Mucosa of descending colon (tissue), 3 donors: Measurements from ENCODE around the gene SEPTIN12. TPM values are rescaled to one million over a fixed set of nuclear protein-coding genes. Genes with fewer than 3 reads are reported as not detected.

Experiments
- ATAC-seq: fragments of 200-7000 bp; cut with Tn5 transposase; one replicate; pipeline ENCODE4 v1.9.1; 2020; ENCODE audit warnings: mild to moderate bottlenecking, moderate library complexity
- DNase-seq, 3 donors: peaks; one replicate each; pipeline ENCODE4 v3.0.0-alpha.2; 2020
- H3K36me3 ChIP-seq: fragments of 200-600 bp; one replicate; pipeline ENCODE4 v1.8.0; 2021; ENCODE audit warnings: low read depth, mild to moderate bottlenecking
- H3K4me1 ChIP-seq: fragments of 200-600 bp; one replicate; pipeline ENCODE4 v1.8.0; 2021; ENCODE audit warnings: low read depth, mild to moderate bottlenecking
- H3K4me3 ChIP-seq: fragments of 200-600 bp; one replicate; pipeline ENCODE4 v1.8.0; 2021; ENCODE audit warnings: mild to moderate bottlenecking
- H3K9me3 ChIP-seq: fragments of 200-600 bp; one replicate; pipeline ENCODE4 v1.8.0; 2021; ENCODE audit warnings: mild to moderate bottlenecking
- intact Hi-C, 2 donors: fragments of 100-400 bp; cut with DNase I in 1 of 2; cut with micrococcal nuclease in 1 of 2; formaldehyde crosslinking; loops; one replicate each; pipeline versions ENCODE4 v1.11.0 to v1.11.1; 2022; cut with DNase I, micrococcal nuclease
- total RNA-seq, 3 donors: library from RNA; stranded (reverse); fragmentation: NEBNext Ultra II Directional in 2 of 3; extraction: Animal tissue kit (Norgen Biotek cat#: 25700) in 2 of 3; gene quantifications; one replicate each; pipeline versions ENCODE4 v1.2.1 to v1.2.4, GENCODE V29; 2021 to 2023
- TF ChIP-seq, protein P1 (sequence below): fragments of 200-600 bp; IDR thresholded peaks from one replicate; pipeline ENCODE4 v1.8.0; 2022; ENCODE audit warnings: antibody characterized with exemption, mild to moderate bottlenecking
- donor health status: DM: no; HTN: no; CAD: no; lungs with moderate emphysema.
- donor health status: DM: no; HTN: no; CAD: no.
- donor health status: DM: no; HTN: yes; CAD: no.

SEPTIN12 gene
- total RNA-seq, 3 donors from 2014 or later, result 1.1 TPM; not detected in 2

DNA sequence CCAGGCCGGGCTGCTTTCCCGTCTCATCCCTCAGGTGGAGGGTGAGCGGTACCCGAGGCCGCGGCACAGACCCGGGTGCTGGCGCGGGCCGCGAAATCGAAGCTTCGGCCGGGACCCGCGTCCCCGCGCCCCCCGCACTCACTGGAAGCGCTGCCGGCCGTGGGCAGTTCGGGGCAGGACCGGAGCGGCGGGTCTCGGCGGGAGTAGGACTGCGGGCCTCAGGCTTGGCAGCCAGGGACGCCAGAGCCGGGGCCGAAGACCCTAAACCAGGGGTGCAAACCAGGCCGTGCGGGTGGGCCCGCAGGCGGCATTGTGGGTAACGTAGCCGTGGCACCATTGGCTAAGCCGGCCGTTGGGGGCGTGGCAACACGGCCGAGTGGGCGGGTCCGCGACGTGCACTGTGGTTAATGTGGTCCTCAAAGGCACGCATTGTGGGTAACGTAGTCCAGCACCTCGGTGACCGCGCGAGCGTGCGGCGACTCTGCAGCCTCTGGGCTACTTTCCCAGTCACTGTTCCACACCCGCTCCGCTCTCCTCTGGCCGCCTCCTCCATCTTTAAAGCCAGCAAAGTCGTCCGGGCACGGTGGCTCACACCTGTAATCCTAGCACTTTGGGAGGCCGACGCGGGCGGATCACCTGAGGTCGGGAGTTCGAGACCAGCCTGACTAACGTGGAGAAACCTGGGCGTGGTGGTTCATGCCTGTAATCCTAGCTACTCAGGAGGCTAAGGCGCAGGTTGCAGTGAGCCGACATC lies 21.1 kb downstream of the SEPTIN12 start, which contains the start of gene ZNF500:
Gene ZNF500 (minus strand): TSS at position 288 of the 754 bp plus-strand sequence. CDS start 1,184 bp downstream, outside the sequence.
- ATAC-seq (peak; percentile 94), DNase-seq (peak; percentile 98 to 100 (median 100))
- TF ChIP-seq, protein P1, sequence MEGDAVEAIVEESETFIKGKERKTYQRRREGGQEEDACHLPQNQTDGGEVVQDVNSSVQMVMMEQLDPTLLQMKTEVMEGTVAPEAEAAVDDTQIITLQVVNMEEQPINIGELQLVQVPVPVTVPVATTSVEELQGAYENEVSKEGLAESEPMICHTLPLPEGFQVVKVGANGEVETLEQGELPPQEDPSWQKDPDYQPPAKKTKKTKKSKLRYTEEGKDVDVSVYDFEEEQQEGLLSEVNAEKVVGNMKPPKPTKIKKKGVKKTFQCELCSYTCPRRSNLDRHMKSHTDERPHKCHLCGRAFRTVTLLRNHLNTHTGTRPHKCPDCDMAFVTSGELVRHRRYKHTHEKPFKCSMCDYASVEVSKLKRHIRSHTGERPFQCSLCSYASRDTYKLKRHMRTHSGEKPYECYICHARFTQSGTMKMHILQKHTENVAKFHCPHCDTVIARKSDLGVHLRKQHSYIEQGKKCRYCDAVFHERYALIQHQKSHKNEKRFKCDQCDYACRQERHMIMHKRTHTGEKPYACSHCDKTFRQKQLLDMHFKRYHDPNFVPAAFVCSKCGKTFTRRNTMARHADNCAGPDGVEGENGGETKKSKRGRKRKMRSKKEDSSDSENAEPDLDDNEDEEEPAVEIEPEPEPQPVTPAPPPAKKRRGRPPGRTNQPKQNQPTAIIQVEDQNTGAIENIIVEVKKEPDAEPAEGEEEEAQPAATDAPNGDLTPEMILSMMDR, result no peak
- intact Hi-C loops, result no loop called here
- Histone ChIP-seq H3K9me3 (no peaks in the 10 kb centered on the region), H3K36me3 (peaks cover 3% of the 10 kb centered on the region), H3K4me3 (peak within 1 kb of the TSS; percentile 79), H3K4me1 (peaks cover 21% of the 10 kb centered on the region)

DNA sequence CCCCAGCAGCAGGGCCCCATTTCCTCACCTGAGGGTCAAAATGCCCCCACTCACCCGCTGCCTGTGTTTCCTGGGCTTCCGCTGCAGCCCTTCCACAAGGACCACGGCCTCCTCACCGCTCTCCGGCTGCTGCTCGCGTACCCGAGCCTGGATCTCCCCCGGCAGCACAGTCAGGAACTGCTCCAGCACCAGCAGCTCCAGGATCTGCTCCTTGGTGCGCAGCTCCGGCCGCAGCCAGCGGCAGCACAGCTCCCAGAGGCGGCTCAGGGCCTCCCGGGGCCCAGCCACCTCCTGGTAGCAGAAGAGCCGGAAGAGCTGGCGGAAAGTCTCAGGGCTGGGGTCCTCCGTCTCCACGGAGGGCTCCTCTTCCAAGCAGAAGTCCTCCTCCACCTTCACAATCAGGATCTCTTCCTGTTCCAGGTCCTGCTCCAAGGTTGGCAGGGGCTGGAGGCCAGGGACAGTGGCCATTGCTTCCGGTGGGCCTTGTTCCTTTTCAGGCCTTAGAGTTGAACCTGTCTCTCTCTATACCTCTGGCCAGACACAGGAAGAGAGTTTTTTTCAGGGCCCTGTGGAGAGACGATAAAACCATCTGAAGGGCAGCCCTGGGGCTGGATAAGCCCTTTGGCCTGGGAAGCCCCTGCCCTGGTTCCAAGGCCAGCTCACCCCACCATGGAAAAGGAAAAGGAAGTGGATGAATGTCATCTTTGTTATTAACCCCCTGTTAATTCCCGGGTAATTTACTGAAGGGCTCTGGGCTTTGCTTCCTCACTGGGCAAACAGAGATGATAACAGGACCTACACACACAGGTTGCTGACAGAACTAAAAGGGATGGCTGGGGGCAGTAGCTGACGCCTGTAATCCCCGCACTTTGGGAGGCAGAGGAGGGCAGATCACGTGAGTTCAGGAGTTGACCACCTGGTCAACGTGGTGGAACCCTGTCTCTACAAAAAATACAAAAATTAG lies 22.4 kb downstream of the SEPTIN12 start:
- no peak overlapping the region for H3K4me3 ChIP-seq

DNA sequence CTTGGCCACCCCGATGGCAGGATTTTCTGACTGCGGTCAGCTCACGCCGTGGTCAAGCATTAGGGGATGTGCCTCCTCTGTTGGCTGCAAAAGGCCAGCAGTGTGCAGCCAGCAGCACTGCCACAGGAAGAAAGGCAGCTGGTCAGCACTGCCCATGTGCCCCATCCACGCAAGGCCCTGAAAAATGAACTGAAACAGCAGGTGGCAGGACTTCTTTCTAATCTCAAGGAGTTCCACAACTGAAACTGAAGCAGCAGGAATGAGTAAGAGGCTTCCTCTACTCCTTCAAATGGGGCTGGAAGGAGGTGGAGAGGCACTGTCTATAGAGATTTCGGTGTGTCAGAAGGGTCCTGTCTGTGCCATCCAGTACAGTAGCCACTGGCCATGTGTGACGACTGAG lies 24.4 kb downstream of the SEPTIN12 start:
- DNase-seq (no peak), ATAC-seq (no peak)
- Histone ChIP-seq H3K4me3 (no peak overlapping the region), H3K9me3 (no peaks in the 10 kb centered on the region), H3K36me3 (peaks cover 3% of the 10 kb centered on the region), H3K4me1 (peaks cover 21% of the 10 kb centered on the region)
- intact Hi-C loops, result no loop called here
- TF ChIP-seq, protein P1, result no peak

More for the DNA sequence above, 22.4 kb downstream of the SEPTIN12 start:
- no peak for ATAC-seq
- DNase-seq, result no peak
- TF ChIP-seq, protein P1, result no peak
- H3K36me3 ChIP-seq, result peaks cover 3% of the 10 kb centered on the region
- intact Hi-C loops, result no loop called here
- no peaks in the 10 kb centered on the region for H3K9me3 ChIP-seq
- H3K4me1 ChIP-seq, result peaks cover 21% of the 10 kb centered on the region

DNA sequence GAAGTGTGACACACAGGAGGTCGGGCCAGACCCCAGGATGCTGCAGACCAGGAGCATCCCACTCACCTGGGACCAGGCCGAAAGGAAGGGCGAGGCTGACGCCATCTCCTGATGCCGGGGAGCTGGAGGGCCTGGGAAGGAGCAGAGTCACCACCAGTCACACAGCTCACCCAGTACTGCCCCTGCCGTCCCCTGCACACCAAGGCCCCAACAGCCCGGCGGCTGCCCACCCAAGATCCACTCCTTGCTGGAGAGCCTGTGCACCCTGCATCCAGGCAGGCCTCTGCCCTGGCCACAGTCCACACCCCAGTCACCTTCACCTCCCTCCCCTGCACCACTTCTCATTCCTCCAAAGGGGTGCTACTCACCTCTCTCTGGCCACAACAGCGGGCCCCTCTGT lies 25.9 kb downstream of the SEPTIN12 start:
- H3K9me3 ChIP-seq, result no peaks in the 10 kb centered on the region
- no peak for ATAC-seq
- intact Hi-C loops, result no loop called here
- H3K36me3 ChIP-seq, result peaks cover 3% of the 10 kb centered on the region
- peaks cover 12% of the 10 kb centered on the region for H3K4me1 ChIP-seq
- no peak for DNase-seq
- TF ChIP-seq, protein P1, result no peak
- H3K4me3 ChIP-seq, result no peak overlapping the region

DNA sequence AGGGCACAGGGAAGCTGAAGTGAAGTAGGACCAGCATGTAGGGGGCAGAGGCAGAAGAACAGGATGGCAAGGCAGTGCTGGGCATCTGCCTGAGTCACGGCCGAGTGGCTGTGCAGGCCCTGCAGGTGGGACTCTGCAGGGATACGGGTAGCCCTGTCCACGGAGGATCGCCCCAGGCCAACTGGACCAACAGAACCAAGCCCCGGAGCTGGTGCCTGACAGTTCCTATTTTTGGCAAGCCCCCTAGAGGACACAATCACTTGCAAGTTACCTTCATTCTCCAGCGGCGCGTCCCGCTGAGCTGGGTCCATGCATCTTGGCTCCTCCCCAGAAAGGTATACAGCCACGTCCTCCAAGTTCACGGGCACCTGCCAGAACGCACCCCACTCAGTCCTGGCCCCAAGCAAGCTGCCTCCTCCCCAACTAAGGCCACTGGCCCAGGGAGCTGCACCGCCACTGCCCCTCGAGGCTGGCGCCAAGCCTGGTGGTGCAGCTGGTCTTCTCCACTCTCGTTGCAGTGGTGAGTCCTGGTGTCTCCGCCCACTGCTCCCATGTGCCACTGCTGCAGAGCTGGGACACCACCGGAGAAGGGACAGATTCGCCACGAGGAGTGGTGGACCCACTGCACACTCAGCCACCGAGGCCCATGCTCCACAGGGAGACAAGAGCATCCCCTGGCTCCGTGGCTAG lies 27.8 kb downstream of the SEPTIN12 start:
- DNase-seq (no peak), ATAC-seq (no peak)
- H3K36me3 ChIP-seq, result peaks cover 3% of the 10 kb centered on the region
- no peak overlapping the region for H3K4me3 ChIP-seq
- H3K9me3 ChIP-seq, result no peaks in the 10 kb centered on the region
- intact Hi-C loops, result no loop called here
- H3K4me1 ChIP-seq, result peaks cover 4% of the 10 kb centered on the region
- TF ChIP-seq, protein P1, result no peak
